ENCODE results near the gene IGF2R.

The IGF2R gene

GRCh38 chr6:160156842-160157241 lies 188.0 kb downstream of the IGF2R start:
- no peak for TF ChIP-seq CTCF (IDR thresholded peaks at IDR 0.05; ENCODE audit: low read depth, low read length)
- in situ Hi-C loops (cut with HindIII; ENCODE audit: low sequenced_read_pairs), result no loop called here
- no peak for DNase-seq (ENCODE audit: low read depth, low spot score)
- H3K4me3 ChIP-seq (ENCODE audit: low read depth, low read length), result no peak overlapping the region

GRCh38 chr6:160160450-160160849 lies 191.6 kb downstream of the IGF2R start:
- in situ Hi-C loops (cut with HindIII; ENCODE audit: low sequenced_read_pairs), result no loop called here
- no peak overlapping the region for H3K4me3 ChIP-seq (ENCODE audit: low read depth, low read length)
- DNase-seq (ENCODE audit: low read depth, low spot score), result peak; percentile 29
- peak; percentile 21 for TF ChIP-seq CTCF (IDR thresholded peaks at IDR 0.05; ENCODE audit: low read depth, low read length)

Measured in astrocyte of the spinal cord (primary cell).